SH-SY5Y (cell line): Measurements from ENCODE around the gene HIVEP1.

Experiments used
- GATA2 ChIP-seq: IDR thresholded peaks from 2 replicates; pipeline ENCODE4 v1.6.1; 2011; ENCODE audit warnings: mild to moderate bottlenecking, low read depth, low read length
- GATA3 ChIP-seq: IDR thresholded peaks from 2 replicates; pipeline ENCODE4 v1.6.1; 2011; ENCODE audit warnings: low read depth, mild to moderate bottlenecking, low read length, moderate library complexity

Gene HIVEP1

GRCh38 chr6:12007473-12007872, 4.6 kb upstream of the HIVEP1 start:
- TF ChIP-seq GATA2 (no peak), GATA3 (no peak)

GRCh38 chr6:12007887-12008286, 4.2 kb upstream of the HIVEP1 start:
- no peak for TF ChIP-seq GATA2
- TF ChIP-seq GATA3, result no peak

GRCh38 chr6:12008366-12009179, 3.5 kb upstream of the HIVEP1 start:
- TF ChIP-seq GATA2, result peak; percentile 99
- peak; percentile 69 for TF ChIP-seq GATA3

- TF ChIP-seq GATA2, result no peak
- TF ChIP-seq GATA3, result no peak
Observed at GRCh38 chr6:12009180-12009685, 2.9 kb upstream of the HIVEP1 start.

- TF ChIP-seq GATA3 (no peak), GATA2 (no peak)
Observed at GRCh38 chr6:12009876-12010634, 2.1 kb upstream of the HIVEP1 start.

- TF ChIP-seq GATA3, result no peak
- TF ChIP-seq GATA2, result no peak
Observed at GRCh38 chr6:12010635-12011275, 1.4 kb upstream of the HIVEP1 start.

- TF ChIP-seq GATA3 (no peak), GATA2 (no peak)
Observed at GRCh38 chr6:12011276-12012037, 655 bp upstream of the HIVEP1 start.

- no peak for TF ChIP-seq GATA3
- no peak for TF ChIP-seq GATA2
Observed at GRCh38 chr6:12012558-12013306, 620 bp downstream of the HIVEP1 start.

GRCh38 chr6:12013307-12013719, 1.2 kb downstream of the HIVEP1 start:
- TF ChIP-seq GATA2, result no peak

GRCh38 chr6:12014027-12014872, 2.1 kb downstream of the HIVEP1 start:
- TF ChIP-seq GATA2, result no peak
- TF ChIP-seq GATA3, result no peak

DNA sequence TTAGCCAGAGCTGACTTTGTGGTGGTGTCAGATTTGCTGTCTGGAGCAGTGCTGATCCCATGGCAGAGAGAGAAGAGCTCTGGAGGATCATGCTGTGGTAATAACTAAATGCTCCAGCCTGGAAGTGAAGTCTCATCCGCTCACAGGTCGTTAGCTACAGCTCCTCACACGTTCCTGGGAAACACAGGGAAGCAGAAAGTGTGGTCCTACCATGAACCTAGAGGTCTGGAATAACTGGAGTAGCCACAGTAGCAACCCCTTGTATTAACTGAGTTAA, 2.7 kb downstream of the HIVEP1 start:
- TF ChIP-seq GATA2 (no peak), GATA3 (no peak)

DNA sequence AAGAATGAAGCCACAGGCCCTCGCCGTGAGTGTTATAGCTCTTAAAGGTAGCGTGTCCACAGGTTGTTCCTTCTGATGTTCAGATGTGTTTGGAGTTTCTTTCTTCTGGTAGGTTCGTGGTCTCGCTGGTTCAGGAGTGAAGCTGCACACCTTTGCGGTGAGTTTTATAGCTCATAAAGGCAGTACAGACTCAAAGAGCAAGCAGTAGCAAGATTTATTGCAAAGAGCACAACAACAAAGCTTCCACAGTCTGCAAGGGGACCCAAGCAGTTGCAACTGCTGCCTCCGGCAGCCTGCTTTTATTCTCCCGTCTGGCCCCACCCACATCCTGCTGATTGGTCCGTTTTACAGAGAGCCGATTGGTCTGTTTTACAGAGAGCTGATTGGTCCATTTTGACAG, 5.2 kb downstream of the HIVEP1 start:
- TF ChIP-seq GATA3 (no peak), GATA2 (no peak)

DNA sequence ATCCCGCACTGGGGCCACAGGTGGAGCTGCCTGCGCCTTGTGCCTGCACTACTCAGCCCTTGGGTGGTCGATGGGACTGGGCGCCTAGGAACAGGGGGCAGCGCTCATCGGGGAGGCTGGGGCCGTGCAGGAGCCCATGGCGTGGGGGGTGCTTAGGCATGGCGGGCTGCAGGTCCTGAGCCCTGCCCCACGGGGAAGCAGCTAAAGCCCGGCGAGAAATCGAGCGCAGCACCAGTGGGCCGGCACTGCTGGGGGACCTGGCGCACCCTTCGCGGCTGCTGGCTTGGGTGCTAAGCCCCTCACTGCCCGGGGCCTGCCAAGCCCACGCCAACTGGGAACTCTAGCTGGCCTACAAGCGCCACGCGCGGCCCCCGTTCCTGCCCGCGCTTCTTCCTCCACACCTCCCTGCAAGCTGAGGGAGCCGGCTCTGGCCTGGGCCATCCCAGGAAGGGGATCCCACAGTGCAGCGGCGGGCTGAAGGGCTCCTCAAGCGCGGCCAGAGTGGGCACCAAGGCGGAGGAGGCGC, 5.8 kb downstream of the HIVEP1 start:
- TF ChIP-seq GATA3, result no peak
- TF ChIP-seq GATA2, result no peak
